WERI-Rb-1 (cell line): ENCODE measurements around the gene AQP7.

ENCODE experiments used
- DNase-seq: peaks from one replicate; pipeline ENCODE4 v3.0.0-alpha.2; 2020
- H3K27ac ChIP-seq: fragments of 250-450 bp; sonication (Bioruptor Pico); 2 replicates; pipeline ENCODE4 v1.5.1; 2020; ENCODE audit warnings: mild to moderate bottlenecking, moderate library complexity
- H3K27me3 ChIP-seq: fragments of 250-450 bp; sonication (Bioruptor Pico); 2 replicates; pipeline ENCODE4 v1.5.1; 2021; ENCODE audit warnings: mild to moderate bottlenecking, low read depth, moderate library complexity; ENCODE audit not compliant: insufficient read depth, severe bottlenecking
- H3K36me3 ChIP-seq: fragments of 250-450 bp; sonication (Bioruptor Pico); 2 replicates; pipeline ENCODE4 v1.5.1; 2020; ENCODE audit warnings: mild to moderate bottlenecking, moderate library complexity
- H3K4me3 ChIP-seq: 2 replicates; pipeline ENCODE4 v1.5.1; 2011; ENCODE audit warnings: low read depth, mild to moderate bottlenecking, control low read depth, low read length
- H3K9me3 ChIP-seq: fragments of 250-450 bp; sonication (Bioruptor Pico); 2 replicates; pipeline ENCODE4 v1.5.1; 2021; ENCODE audit warnings: mild to moderate bottlenecking, moderate library complexity; ENCODE audit not compliant: severe bottlenecking
- TF ChIP-seq, protein P1 (sequence below): IDR thresholded peaks from 2 replicates; pipeline ENCODE4 v1.5.1; 2011; ENCODE audit warnings: low read depth, mild to moderate bottlenecking, control low read depth, inconsistent platforms, low read length

AQP7 gene

GRCh38 chr9:33350310-33350709, 52.1 kb downstream of the AQP7 start:
- H3K27ac ChIP-seq = no peak overlapping the region
- no peak overlapping the region for H3K4me3 ChIP-seq
- no peak for DNase-seq
- H3K36me3 ChIP-seq = peaks cover 44% of the 10 kb centered on the region
- H3K27me3 ChIP-seq = no peaks in the 10 kb centered on the region
- TF ChIP-seq, protein P1, sequence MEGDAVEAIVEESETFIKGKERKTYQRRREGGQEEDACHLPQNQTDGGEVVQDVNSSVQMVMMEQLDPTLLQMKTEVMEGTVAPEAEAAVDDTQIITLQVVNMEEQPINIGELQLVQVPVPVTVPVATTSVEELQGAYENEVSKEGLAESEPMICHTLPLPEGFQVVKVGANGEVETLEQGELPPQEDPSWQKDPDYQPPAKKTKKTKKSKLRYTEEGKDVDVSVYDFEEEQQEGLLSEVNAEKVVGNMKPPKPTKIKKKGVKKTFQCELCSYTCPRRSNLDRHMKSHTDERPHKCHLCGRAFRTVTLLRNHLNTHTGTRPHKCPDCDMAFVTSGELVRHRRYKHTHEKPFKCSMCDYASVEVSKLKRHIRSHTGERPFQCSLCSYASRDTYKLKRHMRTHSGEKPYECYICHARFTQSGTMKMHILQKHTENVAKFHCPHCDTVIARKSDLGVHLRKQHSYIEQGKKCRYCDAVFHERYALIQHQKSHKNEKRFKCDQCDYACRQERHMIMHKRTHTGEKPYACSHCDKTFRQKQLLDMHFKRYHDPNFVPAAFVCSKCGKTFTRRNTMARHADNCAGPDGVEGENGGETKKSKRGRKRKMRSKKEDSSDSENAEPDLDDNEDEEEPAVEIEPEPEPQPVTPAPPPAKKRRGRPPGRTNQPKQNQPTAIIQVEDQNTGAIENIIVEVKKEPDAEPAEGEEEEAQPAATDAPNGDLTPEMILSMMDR = no peak
- no peaks in the 10 kb centered on the region for H3K9me3 ChIP-seq

- Histone ChIP-seq H3K36me3 (peaks cover 44% of the 10 kb centered on the region), H3K27ac (no peak overlapping the region), H3K9me3 (no peaks in the 10 kb centered on the region), H3K27me3 (no peaks in the 10 kb centered on the region), H3K4me3 (no peak overlapping the region)
- DNase-seq = no peak
- TF ChIP-seq, protein P1 = no peak
These were observed 52.6 kb downstream of the AQP7 start for GRCh38 chr9:33349743-33350142.

GRCh38 chr9:33348998-33349397, 53.4 kb downstream of the AQP7 start:
- H3K36me3 ChIP-seq = peaks cover 52% of the 10 kb centered on the region
- TF ChIP-seq, protein P1 = no peak
- H3K4me3 ChIP-seq = no peak overlapping the region
- H3K9me3 ChIP-seq = no peaks in the 10 kb centered on the region
- no peaks in the 10 kb centered on the region for H3K27me3 ChIP-seq
- H3K27ac ChIP-seq = no peak overlapping the region
- no peak for DNase-seq

DNA sequence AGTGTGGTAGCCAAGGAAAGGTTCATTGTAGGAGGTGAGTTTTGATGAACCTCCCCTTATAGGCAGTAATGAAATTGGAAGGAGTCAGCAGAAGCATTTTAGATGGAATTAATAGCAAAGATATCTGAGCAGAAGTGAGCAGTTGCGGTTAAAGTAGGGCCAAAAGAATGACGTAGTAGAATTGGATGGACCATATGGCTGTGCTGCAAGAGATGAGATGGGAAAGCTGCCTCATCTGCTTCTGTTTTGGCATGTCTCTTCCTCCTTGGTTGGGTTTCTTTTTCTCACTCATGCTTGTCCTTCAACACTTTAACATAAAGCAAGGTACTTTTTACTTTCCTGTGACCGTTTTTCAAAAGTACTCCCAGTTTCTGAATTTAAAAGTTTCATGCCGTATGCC, 55.8 kb downstream of the AQP7 start:
- peaks cover 73% of the 10 kb centered on the region for H3K36me3 ChIP-seq
- H3K27ac ChIP-seq = no peak overlapping the region
- no peaks in the 10 kb centered on the region for H3K9me3 ChIP-seq
- H3K4me3 ChIP-seq = no peak overlapping the region
- no peaks in the 10 kb centered on the region for H3K27me3 ChIP-seq
- no peak for DNase-seq
- TF ChIP-seq, protein P1 = no peak

DNA sequence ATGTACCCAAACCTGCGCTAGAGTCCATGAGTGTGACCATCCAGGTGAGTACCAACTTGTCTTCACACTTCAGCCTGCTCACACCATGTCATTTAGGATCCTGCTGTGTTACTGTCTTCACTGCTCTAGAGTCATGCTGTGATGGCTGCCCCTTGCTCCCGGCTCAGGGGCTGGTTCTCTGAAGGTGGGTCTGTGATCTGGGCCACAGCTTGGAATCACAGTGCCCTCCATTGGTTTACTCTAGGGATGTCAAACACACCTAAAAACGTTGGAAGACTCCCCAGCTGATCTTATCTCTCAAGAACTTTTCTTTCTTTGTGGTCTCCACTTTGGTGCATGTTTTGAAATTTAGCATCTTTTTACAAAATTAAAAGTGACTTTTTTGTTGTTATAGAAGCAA, 58.2 kb downstream of the AQP7 start:
- TF ChIP-seq, protein P1 = no peak
- H3K36me3 ChIP-seq = peaks cover 94% of the 10 kb centered on the region
- no peak for DNase-seq

GRCh38 chr9:33341182-33341581, 61.2 kb downstream of the AQP7 start:
- peaks cover 94% of the 10 kb centered on the region for H3K36me3 ChIP-seq
- no peaks in the 10 kb centered on the region for H3K27me3 ChIP-seq
- H3K4me3 ChIP-seq = no peak overlapping the region
- no peak for DNase-seq
- no peak overlapping the region for H3K27ac ChIP-seq
- TF ChIP-seq, protein P1 = no peak
- H3K9me3 ChIP-seq = peaks cover 16% of the 10 kb centered on the region

More for the DNA sequence above, 58.2 kb downstream of the AQP7 start:
- Histone ChIP-seq H3K27me3 (no peaks in the 10 kb centered on the region), H3K9me3 (peaks cover 12% of the 10 kb centered on the region), H3K27ac (no peak overlapping the region), H3K4me3 (no peak overlapping the region)
